ENCODE results near the gene DNAH11. TPM values are rescaled to one million over a fixed set of nuclear protein-coding genes. Genes with fewer than 3 reads are reported as not detected.
A peak's percentile ranks its signal among the peaks of the same experiment; 100 is the strongest.
"Not testable (repeated sequence)": the region's sequence is repeated elsewhere in the genome, so short reads cannot be mapped to it uniquely, and the experiment has no call there.

DNAH11 gene
- total and polyA plus RNA-seq, 2 of the 4 experiments (the other 2 are of a cell fraction): not detected

- H2BK120ac ChIP-seq (ENCODE audit: low read depth, low read length); H3K23ac ChIP-seq (ENCODE audit: low read depth, low read length); DNase-seq; H3K9me3 ChIP-seq (ENCODE audit: control insufficient read depth, insufficient read depth, low read length); POLR2A ChIA-PET (ENCODE audit: unreplicated experiment); H4K20me1 ChIP-seq (ENCODE audit: insufficient read depth, low read length); H3K9me1 ChIP-seq (ENCODE audit: insufficient read depth, low read length); H3K9ac ChIP-seq (ENCODE audit: low read depth, low read length); H3K27ac ChIP-seq (ENCODE audit: insufficient read depth, low read length); H3K18ac ChIP-seq (ENCODE audit: low read depth, low read length); dilution Hi-C loops (cut with HindIII; ENCODE audit: low sequenced_read_pairs, unreplicated experiment); H3K14ac ChIP-seq (replicated peaks; ENCODE audit: low read depth, low read length); H4K5ac ChIP-seq (ENCODE audit: low read depth, low read length); H2BK15ac ChIP-seq (ENCODE audit: low read depth, low read length); H3K4me3 ChIP-seq (ENCODE audit: insufficient read depth, low read depth, low read length); H2AK9ac ChIP-seq (replicated peaks; ENCODE audit: low read depth, low read length, poor library complexity); H3K4me1 ChIP-seq (ENCODE audit: control insufficient read depth, insufficient read depth, low read length); H2AK5ac ChIP-seq (ENCODE audit: low read depth, low read length); H2BK20ac ChIP-seq (ENCODE audit: low read depth, low read length); H3K27me3 ChIP-seq (ENCODE audit: control insufficient read depth, insufficient read depth, low read length); H3K36me3 ChIP-seq (ENCODE audit: control insufficient read depth, insufficient read depth, low read length); BruUV-seq (replicated peaks); H4K91ac ChIP-seq (ENCODE audit: insufficient read depth, low read depth, low read length); in situ Hi-C loops (cut with MboI; ENCODE audit: low sequenced_read_pairs); intact Hi-C loops (cut with micrococcal nuclease); H3K56ac ChIP-seq (ENCODE audit: extremely low read depth, insufficient read depth, low read length); H4K8ac ChIP-seq (ENCODE audit: low read depth in 2 of 2, low read length in 2 of 2); H2BK5ac ChIP-seq (ENCODE audit: low read depth, low read length, poor library complexity, severe bottlenecking); H3K4ac ChIP-seq (ENCODE audit: low read depth, low read length); H2AFZ ChIP-seq (replicated peaks; ENCODE audit: low read length, poor library complexity); H3K79me1 ChIP-seq (ENCODE audit: low read depth in 1 of 2, low read length in 2 of 2); H3K4me2 ChIP-seq (ENCODE audit: low read depth, low read length): not testable (repeated sequence)
- ATAC-seq (ENCODE audit: low read depth): peak; percentile 24; the same call in 1 of the 2 replicates
- CTCF ChIA-PET: interaction anchor here (1.3 kb wide), 1 partner anchor 13 kb away, joined by 3 read pairs; no protein-coding TSS in a partner anchor
- WGBS, 2 experiments (ENCODE audit: extremely low coverage in 2 of 2, insufficient read length in 1 of 2): no CpG with 5 or more reads among the region's 2 CpGs
Measured at GRCh38 chr7:21883501-21883900, 340.7 kb downstream of the DNAH11 start.

All from IMR-90 (cell line).